Suppressor macrophage treated with lipopolysaccharide for 4 hours (primary cell): ENCODE data around the gene STRN3.
A peak's percentile ranks its signal among the peaks of the same experiment; 100 is the strongest.

ENCODE experiments used
- DNase-seq: peaks from one replicate; pipeline ENCODE4 v3.0.0-alpha.2; 2020

Gene STRN3

DNA sequence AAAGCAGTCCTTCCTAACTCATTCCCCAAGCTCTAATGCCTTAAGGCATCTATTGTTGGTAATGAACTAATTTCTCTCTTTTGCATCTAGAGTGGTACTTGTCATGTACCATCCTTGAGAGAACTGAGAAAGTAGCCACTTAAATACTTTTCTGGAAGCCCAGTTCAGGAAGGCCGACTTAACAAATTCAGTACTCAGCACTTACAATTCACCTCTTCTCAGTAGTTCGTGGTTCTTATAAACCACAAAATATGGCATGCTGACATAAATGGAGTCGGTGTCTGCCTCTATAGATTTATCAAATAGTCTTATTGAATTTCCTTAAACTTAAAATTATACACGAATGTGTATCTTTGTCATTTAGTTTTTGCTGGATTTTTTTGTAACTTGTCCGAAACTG, 161.2 kb downstream of the STRN3 start:
- no peak for DNase-seq

GRCh38 chr14:30861200-30861599, 165.0 kb downstream of the STRN3 start:
- peak; percentile 20 for DNase-seq

DNA sequence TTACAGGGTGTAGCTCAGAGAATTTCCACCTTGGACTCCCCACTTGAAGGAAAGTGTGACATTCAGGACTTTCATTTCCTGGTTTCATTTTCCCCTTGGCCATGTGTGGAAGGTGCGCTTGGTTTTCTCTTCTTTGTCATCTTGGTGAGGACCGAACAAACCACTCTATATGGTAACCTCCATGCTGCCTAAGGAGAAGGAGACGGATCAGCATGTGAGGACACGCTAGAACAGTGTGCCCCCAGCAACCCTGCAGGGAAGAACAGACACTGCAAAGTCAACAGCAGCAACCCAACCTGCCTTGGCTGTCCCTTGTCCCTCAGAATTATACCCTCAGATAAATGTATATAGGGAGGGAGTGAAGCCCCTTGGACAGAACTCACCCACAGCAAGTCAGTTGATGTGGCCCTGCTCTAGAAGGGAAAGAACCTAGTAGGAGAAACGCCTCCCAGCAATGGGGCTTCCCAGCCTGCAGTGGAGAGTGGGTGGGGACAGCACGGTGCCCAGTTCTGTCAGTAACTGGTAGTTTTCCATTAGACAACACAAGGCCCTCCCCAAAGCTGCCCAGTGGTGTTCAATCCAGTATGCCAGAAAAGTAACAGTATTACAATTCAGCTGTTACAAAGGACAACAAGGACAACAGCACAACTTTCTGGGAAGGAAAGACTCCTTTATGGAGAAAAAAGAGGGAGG, 170.7 kb downstream of the STRN3 start:
- DNase-seq = peak; percentile 51

DNA sequence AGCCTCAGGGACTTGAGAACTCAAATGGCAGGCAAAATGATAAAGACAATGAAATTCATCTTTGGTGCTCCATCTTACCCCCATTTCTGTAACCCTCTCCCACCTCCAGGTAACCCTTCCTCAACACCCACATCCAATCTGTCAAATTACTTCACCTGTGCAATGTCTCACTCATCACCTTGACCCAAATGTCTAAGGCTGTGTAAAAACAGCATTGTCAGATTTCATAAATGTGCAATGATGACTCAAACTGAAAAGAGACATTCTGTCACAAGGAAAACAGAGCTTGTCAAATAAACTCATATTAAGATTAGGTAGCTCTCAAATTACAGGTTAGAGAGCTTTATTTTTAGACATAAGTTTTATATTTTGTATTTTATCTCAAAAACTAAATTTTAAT, 171.7 kb downstream of the STRN3 start:
- DNase-seq = no peak

DNA sequence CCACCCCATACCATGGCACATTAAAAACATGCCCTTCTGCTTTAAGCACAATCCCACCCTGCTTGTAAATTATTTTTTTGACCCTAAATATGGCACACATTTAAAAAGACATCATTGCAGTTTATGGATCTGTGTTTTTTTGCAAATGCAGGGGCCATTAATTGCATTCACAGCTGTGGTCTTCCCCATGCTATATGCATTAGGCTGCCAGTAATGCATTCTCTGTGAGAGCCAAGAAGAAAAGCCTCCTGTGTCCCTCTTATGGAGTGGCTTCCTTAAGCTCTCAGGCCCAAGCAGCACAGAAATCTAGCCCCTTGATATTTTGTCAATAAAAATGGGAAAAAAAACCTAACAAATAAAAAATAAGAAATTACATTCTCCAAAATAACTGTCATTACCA, 172.2 kb downstream of the STRN3 start:
- DNase-seq = no peak

DNA sequence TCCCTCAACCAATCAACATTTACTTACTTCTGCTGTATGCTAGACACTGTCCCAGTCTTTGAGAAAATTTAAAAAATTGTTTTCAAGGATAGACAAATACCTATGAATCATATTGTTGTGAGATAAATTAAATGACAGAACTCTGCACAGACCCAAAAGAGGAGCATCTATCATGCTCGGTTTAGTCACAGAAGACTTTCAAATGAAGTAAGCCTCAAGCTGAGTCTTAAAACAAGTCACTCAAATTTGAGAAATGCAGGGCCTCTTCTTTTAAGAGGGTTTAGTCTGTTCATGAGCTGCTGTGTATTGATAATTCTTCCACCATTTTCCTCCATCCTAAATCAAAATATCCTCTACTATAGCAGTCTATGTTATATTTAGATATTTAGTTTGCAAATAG, 176.2 kb downstream of the STRN3 start:
- DNase-seq = peak; percentile 17

- peak; percentile 68 for DNase-seq
Measured at GRCh38 chr14:30849354-30849753, 176.8 kb downstream of the STRN3 start.

- DNase-seq = peak; percentile 80
Measured at GRCh38 chr14:30848449-30849240, 177.5 kb downstream of the STRN3 start.
